ENCODE data around the gene VPS16.

The VPS16 gene

GRCh38 chr20:2903686-2904085 lies 63.1 kb downstream of the VPS16 start:
- no peak overlapping the region for H3K27ac Mint-ChIP-seq

GRCh38 chr20:2907519-2907918 lies 67.0 kb downstream of the VPS16 start:
- Mint-ChIP-seq H3K4me1 (ENCODE audit: low read depth) (peaks cover 17% of the 10 kb centered on the region), H3K9me3 (no peaks in the 10 kb centered on the region), H3K4me3 (no peak overlapping the region), H3K36me3 (ENCODE audit: low read depth) (peaks cover 17% of the 10 kb centered on the region), H3K27ac (no peak overlapping the region), H3K27me3 (no peaks in the 10 kb centered on the region)

More at GRCh38 chr20:2903686-2904085, 63.1 kb downstream of the VPS16 start:
- no peaks in the 10 kb centered on the region for H3K9me3 Mint-ChIP-seq
- H3K36me3 Mint-ChIP-seq (ENCODE audit: low read depth), result peaks cover 13% of the 10 kb centered on the region
- H3K4me1 Mint-ChIP-seq (ENCODE audit: low read depth), result peaks cover 42% of the 10 kb centered on the region
- no peaks in the 10 kb centered on the region for H3K27me3 Mint-ChIP-seq
- H3K4me3 Mint-ChIP-seq, result no peak overlapping the region

- Mint-ChIP-seq H3K27me3 (no peaks in the 10 kb centered on the region), H3K4me3 (no peak overlapping the region), H3K36me3 (ENCODE audit: low read depth) (peaks cover 13% of the 10 kb centered on the region), H3K4me1 (ENCODE audit: low read depth) (peaks cover 17% of the 10 kb centered on the region), H3K27ac (no peak overlapping the region), H3K9me3 (no peaks in the 10 kb centered on the region)
Observed at GRCh38 chr20:2909953-2910352, 69.4 kb downstream of the VPS16 start.

- no peaks in the 10 kb centered on the region for H3K27me3 Mint-ChIP-seq
- peaks cover 8% of the 10 kb centered on the region for H3K36me3 Mint-ChIP-seq (ENCODE audit: low read depth)
- no peaks in the 10 kb centered on the region for H3K9me3 Mint-ChIP-seq
- no peak overlapping the region for H3K4me3 Mint-ChIP-seq
- peaks cover 8% of the 10 kb centered on the region for H3K4me1 Mint-ChIP-seq (ENCODE audit: low read depth)
- no peak overlapping the region for H3K27ac Mint-ChIP-seq
Observed at GRCh38 chr20:2911200-2911599, 70.7 kb downstream of the VPS16 start.

- H3K27me3 Mint-ChIP-seq, result no peaks in the 10 kb centered on the region
- peaks cover 23% of the 10 kb centered on the region for H3K4me1 Mint-ChIP-seq (ENCODE audit: low read depth)
- H3K4me3 Mint-ChIP-seq, result no peak overlapping the region
- H3K36me3 Mint-ChIP-seq (ENCODE audit: low read depth), result peaks cover 13% of the 10 kb centered on the region
- no peak overlapping the region for H3K27ac Mint-ChIP-seq
- no peaks in the 10 kb centered on the region for H3K9me3 Mint-ChIP-seq
Observed at GRCh38 chr20:2914160-2914559, 73.6 kb downstream of the VPS16 start.
